ENCODE results near the gene TUBA4A. TPM values are rescaled to one million over a fixed set of nuclear protein-coding genes. Genes with fewer than 3 reads are reported as not detected.

Gene TUBA4A
- total RNA-seq, 1 donor from 2014 or later, result 231 TPM

- peaks cover 79% of the 10 kb centered on the region for H3K36me3 Mint-ChIP-seq (ENCODE audit: low read depth)
- H3K27ac Mint-ChIP-seq, result no peak overlapping the region
- DNase-seq (ENCODE audit: low spot score), result no peak
- intact Hi-C loops (cut with micrococcal nuclease), result no loop called here
- H3K9me3 Mint-ChIP-seq, result no peaks in the 10 kb centered on the region
- H3K27me3 Mint-ChIP-seq (ENCODE audit: low read depth), result no peaks in the 10 kb centered on the region
- no peak overlapping the region for H3K4me3 Mint-ChIP-seq (ENCODE audit: low read depth)
- H3K4me1 Mint-ChIP-seq (ENCODE audit: low read depth), result peaks cover 19% of the 10 kb centered on the region
These were observed 19.4 kb downstream of the TUBA4A start for GRCh38 chr2:219234331-219234730.

GRCh38 chr2:219230059-219230540, 23.6 kb downstream of the TUBA4A start:
- Mint-ChIP-seq H3K4me3 (ENCODE audit: low read depth) (peak overlapping the region; percentile 97), H3K4me1 (ENCODE audit: low read depth) (peaks cover 33% of the 10 kb centered on the region), H3K36me3 (ENCODE audit: low read depth) (peaks cover 62% of the 10 kb centered on the region), H3K9me3 (no peaks in the 10 kb centered on the region), H3K27ac (peak overlapping the region; percentile 99), H3K27me3 (ENCODE audit: low read depth) (no peaks in the 10 kb centered on the region)
- no peak for DNase-seq (ENCODE audit: low spot score)
- intact Hi-C loops (cut with micrococcal nuclease), result no loop called here

GRCh38 chr2:219229305-219230058, 24.2 kb downstream of the TUBA4A start, which contains the start of the genes ANKZF1 and ATG9A:
ANKZF1 (plus strand) TSS chr2:219229806; CDS start chr2:219230258, 452 bp downstream.
ATG9A (minus strand) TSS chr2:219229636; CDS start chr2:219228024, 1,612 bp downstream.
- peaks cover 33% of the 10 kb centered on the region for H3K4me1 Mint-ChIP-seq (ENCODE audit: low read depth)
- peak within 1 kb of the TSS; percentile 99 for H3K27ac Mint-ChIP-seq
- H3K9me3 Mint-ChIP-seq, result no peaks in the 10 kb centered on the region
- DNase-seq (ENCODE audit: low spot score), result peak; percentile 99
- intact Hi-C loops (cut with micrococcal nuclease), result loop anchor here (1.0 kb wide), 8 partner anchors 10 to 69 kb away; partner anchors contain the start of genes DNAJB2, GLB1L, NHEJ1 and RETREG2
- no peaks in the 10 kb centered on the region for H3K27me3 Mint-ChIP-seq (ENCODE audit: low read depth)
- peaks cover 63% of the 10 kb centered on the region for H3K36me3 Mint-ChIP-seq (ENCODE audit: low read depth)
- peak within 1 kb of the TSS; percentile 97 for H3K4me3 Mint-ChIP-seq (ENCODE audit: low read depth)

- Mint-ChIP-seq H3K36me3 (ENCODE audit: low read depth) (peaks cover 63% of the 10 kb centered on the region), H3K27me3 (ENCODE audit: low read depth) (no peaks in the 10 kb centered on the region), H3K4me1 (ENCODE audit: low read depth) (peaks cover 33% of the 10 kb centered on the region), H3K27ac (peak overlapping the region; percentile 60), H3K9me3 (no peaks in the 10 kb centered on the region), H3K4me3 (ENCODE audit: low read depth) (peak overlapping the region; percentile 83)
- DNase-seq (ENCODE audit: low spot score), result no peak
- intact Hi-C loops (cut with micrococcal nuclease), result loop anchor here (1.0 kb wide), 8 partner anchors 10 to 69 kb away; partner anchors contain the start of genes DNAJB2, GLB1L, NHEJ1 and RETREG2
These were observed 24.8 kb downstream of the TUBA4A start for GRCh38 chr2:219228911-219229304.

GRCh38 chr2:219228041-219228910, 25.4 kb downstream of the TUBA4A start:
- Mint-ChIP-seq H3K9me3 (no peaks in the 10 kb centered on the region), H3K4me3 (ENCODE audit: low read depth) (peak overlapping the region; percentile 83), H3K4me1 (ENCODE audit: low read depth) (peaks cover 31% of the 10 kb centered on the region), H3K27ac (peak overlapping the region; percentile 60), H3K27me3 (ENCODE audit: low read depth) (no peaks in the 10 kb centered on the region), H3K36me3 (ENCODE audit: low read depth) (peaks cover 63% of the 10 kb centered on the region)
- intact Hi-C loops (cut with micrococcal nuclease), result no loop called here
- DNase-seq (ENCODE audit: low spot score), result no peak

- H3K36me3 Mint-ChIP-seq (ENCODE audit: low read depth), result peaks cover 63% of the 10 kb centered on the region
- H3K27ac Mint-ChIP-seq, result no peak overlapping the region
These were observed 28.4 kb downstream of the TUBA4A start for GRCh38 chr2:219225350-219225749.

GRCh38 chr2:219223831-219224610, 29.7 kb downstream of the TUBA4A start:
- Mint-ChIP-seq H3K36me3 (ENCODE audit: low read depth) (peaks cover 68% of the 10 kb centered on the region), H3K9me3 (no peaks in the 10 kb centered on the region), H3K27me3 (ENCODE audit: low read depth) (no peaks in the 10 kb centered on the region), H3K4me1 (ENCODE audit: low read depth) (peaks cover 18% of the 10 kb centered on the region), H3K27ac (no peak overlapping the region), H3K4me3 (ENCODE audit: low read depth) (no peak overlapping the region)
- no peak for DNase-seq (ENCODE audit: low spot score)
- intact Hi-C loops (cut with micrococcal nuclease), result no loop called here

More at GRCh38 chr2:219225350-219225749, 28.4 kb downstream of the TUBA4A start:
- H3K27me3 Mint-ChIP-seq (ENCODE audit: low read depth), result no peaks in the 10 kb centered on the region
- no peaks in the 10 kb centered on the region for H3K9me3 Mint-ChIP-seq
- H3K4me1 Mint-ChIP-seq (ENCODE audit: low read depth), result peaks cover 16% of the 10 kb centered on the region
- intact Hi-C loops (cut with micrococcal nuclease), result no loop called here
- H3K4me3 Mint-ChIP-seq (ENCODE audit: low read depth), result no peak overlapping the region
- DNase-seq (ENCODE audit: low spot score), result no peak

GRCh38 chr2:219221957-219222518, 31.7 kb downstream of the TUBA4A start:
- Mint-ChIP-seq H3K36me3 (ENCODE audit: low read depth) (peaks cover 65% of the 10 kb centered on the region), H3K4me1 (ENCODE audit: low read depth) (peaks cover 17% of the 10 kb centered on the region)
- intact Hi-C loops (cut with micrococcal nuclease), result no loop called here

GRCh38 chr2:219220652-219221402, 32.9 kb downstream of the TUBA4A start:
- H3K9me3 Mint-ChIP-seq, result no peaks in the 10 kb centered on the region

More at GRCh38 chr2:219221957-219222518, 31.7 kb downstream of the TUBA4A start:
- Mint-ChIP-seq H3K27me3 (ENCODE audit: low read depth) (no peaks in the 10 kb centered on the region), H3K27ac (no peak overlapping the region), H3K4me3 (ENCODE audit: low read depth) (no peak overlapping the region), H3K9me3 (no peaks in the 10 kb centered on the region)
- DNase-seq (ENCODE audit: low spot score), result no peak

GRCh38 chr2:219219784-219220532, 33.8 kb downstream of the TUBA4A start:
- Mint-ChIP-seq H3K4me1 (ENCODE audit: low read depth) (peaks cover 22% of the 10 kb centered on the region), H3K4me3 (ENCODE audit: low read depth) (no peak overlapping the region), H3K27ac (no peak overlapping the region), H3K9me3 (no peaks in the 10 kb centered on the region), H3K27me3 (ENCODE audit: low read depth) (no peaks in the 10 kb centered on the region), H3K36me3 (ENCODE audit: low read depth) (peaks cover 68% of the 10 kb centered on the region)
- DNase-seq (ENCODE audit: low spot score), result no peak
- intact Hi-C loops (cut with micrococcal nuclease), result loop anchor here (1.0 to 2.0 kb wide), 4 partner anchors 9 to 59 kb away; partner anchors contain the start of genes ANKZF1, ATG9A, CNPPD1 and DNAJB2

More at GRCh38 chr2:219220652-219221402, 32.9 kb downstream of the TUBA4A start:
- Mint-ChIP-seq H3K4me1 (ENCODE audit: low read depth) (peaks cover 22% of the 10 kb centered on the region), H3K27me3 (ENCODE audit: low read depth) (no peaks in the 10 kb centered on the region), H3K4me3 (ENCODE audit: low read depth) (no peak overlapping the region), H3K36me3 (ENCODE audit: low read depth) (peaks cover 68% of the 10 kb centered on the region), H3K27ac (no peak overlapping the region)
- intact Hi-C loops (cut with micrococcal nuclease), result no loop called here
- DNase-seq (ENCODE audit: low spot score), result no peak

Measured in activated T-helper 2 cell treated with anti-CD3 and anti-CD28 coated beads, Interferon-gamma antibody, Interleukin-2, Interleukin-4, amounts not matched to agents 10 μg/mL and 5 μg/mL and 100 μg/mL, durations not matched to agents 14 hours and 24 hours and 36 hours (primary cell).